Breast epithelium (tissue), 3 donors: ENCODE results near the gene TPRKB.

Experiments
- POLR2A ChIP-seq: fragments of 450-650 bp; IDR thresholded peaks from one replicate; pipeline ENCODE4 v1.6.1; 2016; ENCODE audit warnings: antibody characterized with exemption, mild to moderate bottlenecking, moderate library complexity
- POLR2AphosphoS5 ChIP-seq, 3 donors: sonication (generic); formaldehyde crosslinking; IDR thresholded peaks; one replicate each; pipeline ENCODE4 v1.6.1; 2017; ENCODE audit warnings: antibody characterized with exemption in 3 of 3
- TF ChIP-seq, protein P1 (sequence below), 3 donors: fragments of 450-650 bp; IDR thresholded peaks; one replicate each; pipeline ENCODE4 v1.5.1; 2016 to 2017; ENCODE audit warnings: antibody characterized with exemption in 3 of 3, mild to moderate bottlenecking in 3 of 3, moderate library complexity in 3 of 3

DNA sequence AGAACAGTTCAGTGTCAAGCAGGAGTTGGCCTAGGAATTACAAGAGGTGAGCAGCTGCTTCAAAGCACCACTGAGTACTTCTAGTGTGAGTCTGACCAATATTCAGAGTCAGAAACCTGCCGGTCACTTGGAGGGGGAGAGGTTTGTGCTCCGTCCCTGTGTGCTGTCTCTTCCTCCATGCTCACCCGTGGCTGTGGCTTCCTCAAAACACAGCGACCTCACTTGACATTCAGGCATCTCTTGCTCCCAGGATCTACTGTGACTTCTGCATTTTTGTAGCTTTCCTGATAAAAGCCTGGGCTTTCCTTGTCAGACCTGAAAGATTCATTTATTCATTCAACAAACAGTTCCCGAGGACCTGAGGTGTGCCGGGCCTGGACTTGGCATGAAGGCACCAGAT lies 32.9 kb downstream of the TPRKB start:
- TF ChIP-seq, protein P1, sequence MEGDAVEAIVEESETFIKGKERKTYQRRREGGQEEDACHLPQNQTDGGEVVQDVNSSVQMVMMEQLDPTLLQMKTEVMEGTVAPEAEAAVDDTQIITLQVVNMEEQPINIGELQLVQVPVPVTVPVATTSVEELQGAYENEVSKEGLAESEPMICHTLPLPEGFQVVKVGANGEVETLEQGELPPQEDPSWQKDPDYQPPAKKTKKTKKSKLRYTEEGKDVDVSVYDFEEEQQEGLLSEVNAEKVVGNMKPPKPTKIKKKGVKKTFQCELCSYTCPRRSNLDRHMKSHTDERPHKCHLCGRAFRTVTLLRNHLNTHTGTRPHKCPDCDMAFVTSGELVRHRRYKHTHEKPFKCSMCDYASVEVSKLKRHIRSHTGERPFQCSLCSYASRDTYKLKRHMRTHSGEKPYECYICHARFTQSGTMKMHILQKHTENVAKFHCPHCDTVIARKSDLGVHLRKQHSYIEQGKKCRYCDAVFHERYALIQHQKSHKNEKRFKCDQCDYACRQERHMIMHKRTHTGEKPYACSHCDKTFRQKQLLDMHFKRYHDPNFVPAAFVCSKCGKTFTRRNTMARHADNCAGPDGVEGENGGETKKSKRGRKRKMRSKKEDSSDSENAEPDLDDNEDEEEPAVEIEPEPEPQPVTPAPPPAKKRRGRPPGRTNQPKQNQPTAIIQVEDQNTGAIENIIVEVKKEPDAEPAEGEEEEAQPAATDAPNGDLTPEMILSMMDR (IDR thresholded peaks at IDR 0.05): no peak
- TF ChIP-seq POLR2A: no peak
- no peak for TF ChIP-seq POLR2AphosphoS5 (IDR thresholded peaks at IDR 0.05)
